Mucosa of descending colon (tissue), 3 donors: ENCODE measurements around the gene OSGEP. TPM values are rescaled to one million over a fixed set of nuclear protein-coding genes. Genes with fewer than 3 reads are reported as not detected.

Experiments used
- ATAC-seq: fragments of 200-7000 bp; cut with Tn5 transposase; one replicate; pipeline ENCODE4 v1.9.1; 2020; ENCODE audit warnings: mild to moderate bottlenecking, moderate library complexity
- DNase-seq, 3 donors: peaks; one replicate each; pipeline ENCODE4 v3.0.0-alpha.2; 2020
- H3K36me3 ChIP-seq: fragments of 200-600 bp; one replicate; pipeline ENCODE4 v1.8.0; 2021; ENCODE audit warnings: low read depth, mild to moderate bottlenecking
- H3K4me1 ChIP-seq: fragments of 200-600 bp; one replicate; pipeline ENCODE4 v1.8.0; 2021; ENCODE audit warnings: low read depth, mild to moderate bottlenecking
- H3K4me3 ChIP-seq: fragments of 200-600 bp; one replicate; pipeline ENCODE4 v1.8.0; 2021; ENCODE audit warnings: mild to moderate bottlenecking
- H3K9me3 ChIP-seq: fragments of 200-600 bp; one replicate; pipeline ENCODE4 v1.8.0; 2021; ENCODE audit warnings: mild to moderate bottlenecking
- CTCF ChIP-seq: fragments of 200-600 bp; IDR thresholded peaks from one replicate; pipeline ENCODE4 v1.8.0; 2022; ENCODE audit warnings: antibody characterized with exemption, mild to moderate bottlenecking
- intact Hi-C, 2 donors: fragments of 100-400 bp; cut with DNase I in 1 of 2; cut with micrococcal nuclease in 1 of 2; formaldehyde crosslinking; loops; one replicate each; pipeline versions ENCODE4 v1.11.0 to v1.11.1; 2022; cut with DNase I, micrococcal nuclease
- total RNA-seq, 3 donors: library from RNA; stranded (reverse); fragmentation: NEBNext Ultra II Directional in 2 of 3; extraction: Animal tissue kit (Norgen Biotek cat#: 25700) in 2 of 3; gene quantifications; one replicate each; pipeline versions ENCODE4 v1.2.1 to v1.2.4, GENCODE V29; 2021 to 2023
- donor health status: DM: no; HTN: no; CAD: no; lungs with moderate emphysema.
- donor health status: DM: no; HTN: no; CAD: no.
- donor health status: DM: no; HTN: yes; CAD: no.

The OSGEP gene
- total RNA-seq, 3 donors from 2014 or later = 32.7 to 52.0 (median 35.9) TPM

GRCh38 chr14:20478894-20479293 lies 24.3 kb upstream of the OSGEP start:
- peaks cover 5% of the 10 kb centered on the region for H3K36me3 ChIP-seq
- no peaks in the 10 kb centered on the region for H3K9me3 ChIP-seq
- DNase-seq (no peak), ATAC-seq (no peak)
- no peak overlapping the region for H3K4me3 ChIP-seq
- TF ChIP-seq CTCF = no peak
- peaks cover 5% of the 10 kb centered on the region for H3K4me1 ChIP-seq
- intact Hi-C loops = no loop called here

- intact Hi-C loops = no loop called here
- Histone ChIP-seq H3K4me1 (peaks cover 5% of the 10 kb centered on the region), H3K4me3 (no peak overlapping the region), H3K36me3 (peaks cover 5% of the 10 kb centered on the region), H3K9me3 (no peaks in the 10 kb centered on the region)
- no peak for DNase-seq
- TF ChIP-seq CTCF = no peak
- peak; percentile 69 for ATAC-seq
Observed at GRCh38 chr14:20477211-20477876, 22.7 kb upstream of the OSGEP start.

GRCh38 chr14:20476776-20477175 lies 22.2 kb upstream of the OSGEP start:
- DNase-seq (no peak), ATAC-seq (no peak)
- TF ChIP-seq CTCF = no peak
- no peaks in the 10 kb centered on the region for H3K9me3 ChIP-seq
- H3K4me1 ChIP-seq = peaks cover 6% of the 10 kb centered on the region
- peaks cover 5% of the 10 kb centered on the region for H3K36me3 ChIP-seq
- H3K4me3 ChIP-seq = no peak overlapping the region
- intact Hi-C loops = no loop called here

GRCh38 chr14:20472536-20473169 lies 18.0 kb upstream of the OSGEP start:
- TF ChIP-seq CTCF = no peak
- Histone ChIP-seq H3K9me3 (no peaks in the 10 kb centered on the region), H3K36me3 (peaks cover 5% of the 10 kb centered on the region), H3K4me1 (peaks cover 28% of the 10 kb centered on the region), H3K4me3 (no peak overlapping the region)
- intact Hi-C loops = no loop called here
- DNase-seq = no peak
- ATAC-seq = no peak

GRCh38 chr14:20470603-20470901 lies 15.9 kb upstream of the OSGEP start:
- ATAC-seq = no peak
- Histone ChIP-seq H3K4me3 (peak overlapping the region; percentile 60), H3K36me3 (peaks cover 5% of the 10 kb centered on the region), H3K4me1 (peaks cover 24% of the 10 kb centered on the region), H3K9me3 (no peaks in the 10 kb centered on the region)
- intact Hi-C loops = no loop called here
- DNase-seq = peak in 1 of 3 donors; percentile 21
- no peak for TF ChIP-seq CTCF
